Kidney tubule cell (primary cell): ENCODE measurements around the gene PDCD1.
"Not testable (repeated sequence)": the region's sequence is repeated elsewhere in the genome, so short reads cannot be mapped to it uniquely, and the experiment has no call there.

Source experiments
- DNase-seq: peaks from one replicate; pipeline ENCODE4 v3.0.0-alpha.2; 2018; ENCODE audit warnings: low spot score

PDCD1 gene

GRCh38 chr2:241800198-241800903, 58.3 kb downstream of the PDCD1 start:
- not testable (repeated sequence) for DNase-seq
